Mammary epithelial cell (primary cell): ENCODE data around the gene ADGRG7.

Experiments used
- CTCF ChIP-seq, 2 donors: IDR thresholded peaks in 1 of 2; conservative IDR thresholded peaks in 1 of 2; 2 replicates each; pipeline ENCODE4 v1.5.1; 2011 to 2012; ENCODE audit warnings: inconsistent platforms in 2 of 2, low read length in 2 of 2, mild to moderate bottlenecking in 2 of 2, control low read depth in 1 of 2, low read depth in 1 of 2; ENCODE audit not compliant: insufficient read depth in 1 of 2; ENCODE audit errors: extremely low read depth in 1 of 2
- EZH2 ChIP-seq: IDR thresholded peaks from 2 replicates; pipeline ENCODE4 v1.6.1; 2012; ENCODE audit warnings: low read length, inconsistent platforms, borderline replicate concordance

- TF ChIP-seq CTCF (conservative IDR thresholded peaks at IDR 0.05 in 1 of 2, IDR thresholded peaks at IDR 0.05 in 1 of 2; ENCODE audit: extremely low read depth in 1 of 2, insufficient read depth in 1 of 2, low read depth in 1 of 2, low read length in 2 of 2) (no peak), EZH2 (no peak)
Observed at GRCh38 chr3:100717637-100718487, 108.5 kb downstream of the ADGRG7 start.
